ENCODE results near the gene TBC1D4. TPM values are rescaled to one million over a fixed set of nuclear protein-coding genes. Genes with fewer than 3 reads are reported as not detected.
A peak's percentile ranks its signal among the peaks of the same experiment; 100 is the strongest.

TBC1D4 gene
- total and polyA plus RNA-seq, 10 of the 15 experiments (the other 5 are each of a cell fraction or from before 2014, with no cell fraction given) = 11.0 to 38.6 (median 25.5) TPM

GRCh38 chr13:75489502-75490263, 7.7 kb upstream of the TBC1D4 start (continued):
- no peak for TF ChIP-seq SKIL (IDR thresholded peaks at IDR 0.05; ENCODE audit: low read depth, poor library complexity, severe bottlenecking)
- TF ChIP-seq IKZF2 (IDR thresholded peaks at IDR 0.05) = peak; percentile 55 to 69; a peak in 3 of 4 replicates
- no peak for TF ChIP-seq ZNF687 (IDR thresholded peaks at IDR 0.05)
- 0 out of 2 replicates have a peak, but pooled peaks have one; percentile 52 for TF ChIP-seq DPF2 (IDR thresholded peaks at IDR 0.05)
- TF ChIP-seq EP300 (IDR thresholded peaks at IDR 0.05; ENCODE audit: borderline replicate concordance in 1 of 2, control insufficient read depth in 1 of 2, low read depth in 2 of 2, low read length in 2 of 2) = peak in 1 of 2 experiments; percentile 73; a peak in 3 of 4 replicates

Data from GM12878 (cell line).